Lung (tissue), 12 donors: ENCODE data around the gene FRYL. TPM values are rescaled to one million over a fixed set of nuclear protein-coding genes. Genes with fewer than 3 reads are reported as not detected.

Experiments used
- ATAC-seq: fragments of 200-7000 bp; cut with Tn5 transposase; one replicate; pipeline ENCODE4 v1.9.1; 2020; ENCODE audit warnings: moderate number of reproducible peaks; ENCODE audit not compliant: insufficient read depth, low FRiP score
- DNase-seq, 3 donors: peaks; one replicate each; pipeline ENCODE4 v3.0.0-alpha.2; 2013 to 2017
- H3K27ac ChIP-seq, 2 donors: one replicate each; pipeline ENCODE4 v1.5.1; 2013; ENCODE audit warnings: mild to moderate bottlenecking in 2 of 2, moderate library complexity in 2 of 2, control low read depth in 1 of 2, inconsistent platforms in 1 of 2, low read depth in 1 of 2, low read length in 1 of 2
- H3K27me3 ChIP-seq, 3 donors: one replicate each; pipeline ENCODE4 v1.5.1; 2013; ENCODE audit warnings: low read length in 2 of 3; ENCODE audit not compliant: control insufficient read depth in 3 of 3, insufficient read depth in 3 of 3
- H3K36me3 ChIP-seq, 4 donors: one replicate each; pipeline ENCODE4 v1.5.1; 2013; ENCODE audit warnings: low read length in 4 of 4, mild to moderate bottlenecking in 1 of 4, moderate library complexity in 1 of 4; ENCODE audit not compliant: control insufficient read depth in 4 of 4, insufficient read depth in 4 of 4
- H3K4me1 ChIP-seq, 5 donors: one replicate each; pipeline ENCODE4 v1.5.1; 2013; ENCODE audit warnings: low read length in 5 of 5, mild to moderate bottlenecking in 2 of 5, moderate library complexity in 1 of 5; ENCODE audit not compliant: control insufficient read depth in 5 of 5, insufficient read depth in 5 of 5
- H3K4me3 ChIP-seq: one replicate; pipeline ENCODE4 v1.5.1; 2013; ENCODE audit warnings: mild to moderate bottlenecking, control low read depth, moderate library complexity
- H3K9ac ChIP-seq, 2 donors: one replicate each; pipeline ENCODE4 v1.5.1; 2013; ENCODE audit warnings: low read length in 2 of 2, control low read depth in 1 of 2; ENCODE audit not compliant: insufficient read depth in 1 of 2
- H3K9me3 ChIP-seq, 4 donors: one replicate each; pipeline ENCODE4 v1.5.1; 2013; ENCODE audit warnings: low read length in 3 of 4, mild to moderate bottlenecking in 1 of 4, moderate library complexity in 1 of 4; ENCODE audit not compliant: control insufficient read depth in 4 of 4, insufficient read depth in 3 of 4
- WGBS, 2 donors: extraction: QIAGEN DNeasy Blood & Tissue Kit; methylation state at CpG; one replicate each; pipeline ENCODE4 v1.1.7; 2013; 5-methylcytosine and 5-hydroxymethylcytosine counted together
- polyA plus RNA-seq, 2 donors: library from polyadenylated mRNA; stranded (reverse); fragments of 200-250 nt; gene quantifications; one replicate each; pipeline ENCODE4 v1.2.1, GENCODE V29; 2013
- total RNA-seq, 2 donors: library from RNA; depleted of rRNA in 1 of 2; stranded (reverse); fragments of >200 nt in 1 of 2; gene quantifications; one replicate each; pipeline ENCODE4 v1.2.1, GENCODE V29; 2014 to 2021
- TF ChIP-seq, protein P1 (sequence below): IDR thresholded peaks from 2 replicates; pipeline ENCODE4 v1.5.1; 2012; ENCODE audit warnings: mild to moderate bottlenecking; ENCODE audit errors: control extremely low read depth, extremely low read depth
- donor health status: control.
- donor health status: control.
- donor health status: Bipolar disorder and iron deficiency.
- donor health status: healthy.
- donor health status: DM: yes; HTN: yes; CAD: no.

FRYL gene
- total and polyA plus RNA-seq, 4 donors: 12.6 to 188 (median 31.7) TPM

DNA sequence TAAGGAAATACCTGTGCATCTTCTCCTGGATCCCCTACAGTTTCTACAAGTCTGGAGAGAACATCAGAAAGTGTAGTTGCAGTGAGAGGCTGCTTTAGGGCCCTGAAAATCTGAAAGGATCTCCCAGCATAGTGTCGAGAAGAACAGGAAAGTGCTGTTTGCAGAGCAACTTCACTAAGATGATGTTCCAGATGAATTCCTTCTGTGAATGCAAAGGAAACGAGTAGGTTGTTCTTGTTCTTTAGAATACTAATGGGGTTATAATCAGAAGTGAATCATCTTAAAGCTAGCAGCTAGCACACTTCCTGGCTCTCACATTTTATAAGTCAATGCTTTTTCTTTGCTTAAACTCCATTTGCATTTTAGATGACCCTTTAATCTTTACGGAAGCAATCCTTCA is 236.3 kb downstream of the FRYL start:
- Histone ChIP-seq H3K4me3 (no peak overlapping the region), H3K9me3 (no peaks in the 10 kb centered on the region), H3K27me3 (no peaks in the 10 kb centered on the region), H3K4me1 (peaks cover 0 to 5% (median 0%) of the 10 kb centered on the region in 5 donors), H3K27ac (no peak overlapping the region), H3K36me3 (peaks cover 16 to 50% (median 31%) of the 10 kb centered on the region in 4 donors), H3K9ac (no peak overlapping the region)
- TF ChIP-seq, protein P1, sequence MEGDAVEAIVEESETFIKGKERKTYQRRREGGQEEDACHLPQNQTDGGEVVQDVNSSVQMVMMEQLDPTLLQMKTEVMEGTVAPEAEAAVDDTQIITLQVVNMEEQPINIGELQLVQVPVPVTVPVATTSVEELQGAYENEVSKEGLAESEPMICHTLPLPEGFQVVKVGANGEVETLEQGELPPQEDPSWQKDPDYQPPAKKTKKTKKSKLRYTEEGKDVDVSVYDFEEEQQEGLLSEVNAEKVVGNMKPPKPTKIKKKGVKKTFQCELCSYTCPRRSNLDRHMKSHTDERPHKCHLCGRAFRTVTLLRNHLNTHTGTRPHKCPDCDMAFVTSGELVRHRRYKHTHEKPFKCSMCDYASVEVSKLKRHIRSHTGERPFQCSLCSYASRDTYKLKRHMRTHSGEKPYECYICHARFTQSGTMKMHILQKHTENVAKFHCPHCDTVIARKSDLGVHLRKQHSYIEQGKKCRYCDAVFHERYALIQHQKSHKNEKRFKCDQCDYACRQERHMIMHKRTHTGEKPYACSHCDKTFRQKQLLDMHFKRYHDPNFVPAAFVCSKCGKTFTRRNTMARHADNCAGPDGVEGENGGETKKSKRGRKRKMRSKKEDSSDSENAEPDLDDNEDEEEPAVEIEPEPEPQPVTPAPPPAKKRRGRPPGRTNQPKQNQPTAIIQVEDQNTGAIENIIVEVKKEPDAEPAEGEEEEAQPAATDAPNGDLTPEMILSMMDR: no peak
- DNase-seq (no peak), ATAC-seq (no peak)
- WGBS, 2 donors: 82 to 90% methylated on average over 3 of the region's 3 CpGs

DNA sequence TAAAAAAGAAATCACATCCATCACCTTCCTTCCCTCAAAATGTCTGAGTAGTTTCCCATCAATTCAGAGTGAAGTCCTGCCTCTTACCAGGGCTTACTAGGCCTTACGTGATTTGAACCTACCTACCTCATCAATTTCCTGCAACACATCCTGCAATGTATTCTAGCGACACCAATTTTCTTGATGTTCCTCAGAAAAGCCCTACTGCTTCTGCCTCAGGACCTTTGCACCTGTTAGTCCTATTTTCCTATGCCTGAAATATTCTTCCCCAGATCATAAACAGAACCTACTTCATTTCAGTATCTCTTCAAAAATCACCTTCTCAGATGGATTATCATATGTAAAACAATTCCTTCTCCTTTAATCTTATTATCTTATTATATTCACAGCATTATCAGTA is 237.2 kb downstream of the FRYL start:
- Histone ChIP-seq H3K9ac (no peak overlapping the region), H3K9me3 (no peaks in the 10 kb centered on the region), H3K36me3 (peaks cover 16 to 44% (median 28%) of the 10 kb centered on the region in 4 donors), H3K4me3 (no peak overlapping the region), H3K27me3 (no peaks in the 10 kb centered on the region), H3K4me1 (peaks cover 0 to 8% (median 0%) of the 10 kb centered on the region in 5 donors), H3K27ac (no peak overlapping the region)
- WGBS, 2 donors: 98 to 99% methylated on average over 2 of the region's 2 CpGs
- no peak for DNase-seq
- TF ChIP-seq, protein P1: no peak
- no peak for ATAC-seq

DNA sequence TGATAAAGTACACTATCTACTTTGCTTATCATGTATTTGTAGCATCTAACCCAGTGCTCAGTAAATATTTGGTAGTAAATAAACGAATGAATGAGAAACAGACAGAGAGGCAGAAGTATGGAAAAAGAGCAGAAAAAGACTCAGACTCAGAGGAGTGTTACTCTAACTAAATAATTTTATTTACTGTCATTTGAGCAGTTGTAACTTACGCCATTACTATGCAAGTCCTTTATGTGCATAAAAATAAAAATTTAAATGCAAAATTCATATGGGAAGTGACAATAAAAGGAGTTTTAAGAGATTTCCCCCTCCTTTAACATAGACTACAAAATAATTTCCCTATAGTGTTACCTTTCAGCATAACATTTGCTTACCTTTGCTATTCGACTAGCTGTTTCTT is 240.5 kb downstream of the FRYL start:
- Histone ChIP-seq H3K4me3 (no peak overlapping the region), H3K27ac (no peak overlapping the region), H3K27me3 (no peaks in the 10 kb centered on the region), H3K9me3 (no peaks in the 10 kb centered on the region), H3K9ac (peak overlapping the region in 1 of 2 donors; percentile 20), H3K36me3 (peaks cover 9 to 42% (median 28%) of the 10 kb centered on the region in 4 donors), H3K4me1 (peaks cover 0 to 8% (median 2%) of the 10 kb centered on the region in 5 donors)
- 86 to 90% methylated on average over 3 of the region's 3 CpGs for WGBS, 2 donors
- ATAC-seq (no peak), DNase-seq (no peak)
- TF ChIP-seq, protein P1: no peak

DNA sequence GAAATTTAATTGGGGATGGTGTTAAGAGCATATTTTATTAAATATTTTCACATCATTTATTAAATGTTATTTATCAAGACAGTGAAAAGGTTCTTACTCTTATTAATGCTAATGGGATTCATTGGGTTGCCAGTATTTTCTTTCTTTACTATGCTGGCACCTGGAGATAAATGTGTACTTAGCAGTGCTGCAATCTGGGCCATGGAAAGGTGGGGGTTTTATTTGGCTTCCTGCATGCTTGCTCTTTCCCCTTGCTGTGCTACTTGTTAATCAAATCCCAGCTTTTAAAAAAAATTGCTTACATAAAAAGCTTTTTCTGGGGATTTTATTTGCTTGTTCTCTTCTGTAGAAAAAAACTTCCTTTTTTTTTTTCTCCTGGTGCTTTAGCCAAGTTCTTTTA is 241.7 kb downstream of the FRYL start:
- Histone ChIP-seq H3K36me3 (peaks cover 11 to 43% (median 30%) of the 10 kb centered on the region in 4 donors), H3K27me3 (no peaks in the 10 kb centered on the region), H3K9me3 (no peaks in the 10 kb centered on the region), H3K4me1 (peaks cover 0 to 8% (median 2%) of the 10 kb centered on the region in 5 donors), H3K9ac (no peak overlapping the region), H3K4me3 (no peak overlapping the region), H3K27ac (no peak overlapping the region)
- peak in 2 of 3 donors; percentile 15 to 16 for DNase-seq
- ATAC-seq: no peak
- TF ChIP-seq, protein P1: no peak
